ENCODE data around the gene TUBB.

Gene TUBB

GRCh38 chr6:30740540-30740870, 20.4 kb downstream of the TUBB start:
- no peak for TF ChIP-seq CTCF (IDR thresholded peaks at IDR 0.05; ENCODE audit: low read length, missing control alignments)
- H3K4me3 ChIP-seq (replicated peaks; ENCODE audit: low read depth, low read length), result no peak overlapping the region
- DNase-seq (ENCODE audit: low read depth), result peak; percentile 45

GRCh38 chr6:30741063-30741779, 21.1 kb downstream of the TUBB start:
- peak; percentile 55 for DNase-seq (ENCODE audit: low read depth)

GRCh38 chr6:30741789-30742315, 21.7 kb downstream of the TUBB start:
- TF ChIP-seq CTCF (IDR thresholded peaks at IDR 0.05; ENCODE audit: low read length, missing control alignments), result no peak
- H3K4me3 ChIP-seq (replicated peaks; ENCODE audit: low read depth, low read length), result peak overlapping the region; percentile 87
- DNase-seq (ENCODE audit: low read depth), result no peak

More at GRCh38 chr6:30741063-30741779, 21.1 kb downstream of the TUBB start:
- TF ChIP-seq CTCF (IDR thresholded peaks at IDR 0.05; ENCODE audit: low read length, missing control alignments), result no peak
- H3K4me3 ChIP-seq (replicated peaks; ENCODE audit: low read depth, low read length), result peak overlapping the region; percentile 87

- TF ChIP-seq CTCF (IDR thresholded peaks at IDR 0.05; ENCODE audit: low read length, missing control alignments), result no peak
- H3K4me3 ChIP-seq (replicated peaks; ENCODE audit: low read depth, low read length), result peak within 1 kb of the TSS; percentile 87
- DNase-seq (ENCODE audit: low read depth), result peak; percentile 98
These were observed 22.4 kb downstream of the TUBB start, which contains the start of gene FLOT1 for GRCh38 chr6:30742316-30743098. TSS of gene FLOT1 (minus strand) at chr6:30742687. CDS start at chr6:30742189, 498 bp downstream.

GRCh38 chr6:30743099-30744053, 23.2 kb downstream of the TUBB start:
- H3K4me3 ChIP-seq (replicated peaks; ENCODE audit: low read depth, low read length), result peak overlapping the region; percentile 87
- TF ChIP-seq CTCF (IDR thresholded peaks at IDR 0.05; ENCODE audit: low read length, missing control alignments), result no peak
- peak; percentile 44 for DNase-seq (ENCODE audit: low read depth)

- peak; percentile 97 for DNase-seq (ENCODE audit: low read depth)
- peak within 1 kb of the TSS; percentile 87 for H3K4me3 ChIP-seq (replicated peaks; ENCODE audit: low read depth, low read length)
- TF ChIP-seq CTCF (IDR thresholded peaks at IDR 0.05; ENCODE audit: low read length, missing control alignments), result peak; percentile 46
These were observed 24.1 kb downstream of the TUBB start, which contains the start of gene IER3 for GRCh38 chr6:30744054-30744805. TSS of gene IER3 (minus strand) at chr6:30744547. CDS start at chr6:30744518, 29 bp downstream.
